HEK293T (cell line): ENCODE data around the gene MAST3.

Experiments
- BHLHE40 ChIP-seq: fragments of 450-650 bp; IDR thresholded peaks from 2 replicates; pipeline ENCODE4 v1.6.1; 2016; ENCODE audit warnings: mild to moderate bottlenecking, moderate library complexity, borderline replicate concordance
- CTBP1 ChIP-seq: fragments of 450-650 bp; IDR thresholded peaks from 2 replicates; pipeline ENCODE4 v1.6.1; 2016; ENCODE audit warnings: borderline replicate concordance
- ELF4 ChIP-seq: fragments of 450-650 bp; IDR thresholded peaks from 2 replicates; pipeline ENCODE4 v1.6.1; 2017; ENCODE audit warnings: antibody characterized with exemption
- FOXA1 ChIP-seq: fragments of 450-650 bp; IDR thresholded peaks from 2 replicates; pipeline ENCODE4 v1.6.1; 2016; ENCODE audit warnings: mild to moderate bottlenecking
- FOXK2 ChIP-seq: fragments of 450-650 bp; IDR thresholded peaks from 2 replicates; pipeline ENCODE4 v1.6.1; 2016; ENCODE audit warnings: mild to moderate bottlenecking
- FOXM1 ChIP-seq: fragments of 450-650 bp; IDR thresholded peaks from 2 replicates; pipeline ENCODE4 v1.6.1; 2017; ENCODE audit warnings: mild to moderate bottlenecking, borderline replicate concordance
- HDGF ChIP-seq: fragments of 450-650 bp; IDR thresholded peaks from 2 replicates; pipeline ENCODE4 v1.6.1; 2017; ENCODE audit warnings: antibody characterized with exemption, borderline replicate concordance
- L3MBTL2 ChIP-seq: fragments of 450-650 bp; conservative IDR thresholded peaks from 2 replicates; pipeline ENCODE4 v1.6.1; 2016; ENCODE audit warnings: mild to moderate bottlenecking
- NFRKB ChIP-seq: fragments of 450-650 bp; IDR thresholded peaks from 2 replicates; pipeline ENCODE4 v1.6.1; 2016; ENCODE audit warnings: mild to moderate bottlenecking, moderate library complexity
- SP1 ChIP-seq: fragments of 450-650 bp; IDR thresholded peaks from 2 replicates; pipeline ENCODE4 v1.6.1; 2017
- SUZ12 ChIP-seq: fragments of 450-650 bp; IDR thresholded peaks from 2 replicates; pipeline ENCODE4 v1.6.1; 2016; ENCODE audit warnings: mild to moderate bottlenecking
- TARDBP ChIP-seq: fragments of 450-650 bp; IDR thresholded peaks from 2 replicates; pipeline ENCODE4 v1.6.1; 2016
- ZNF384 ChIP-seq: fragments of 450-650 bp; IDR thresholded peaks from 2 replicates; pipeline ENCODE4 v1.6.1; 2016
- TF ChIP-seq, protein P1 (sequence below): fragments of 450-650 bp; IDR thresholded peaks from 2 replicates; pipeline ENCODE4 v1.6.1; 2016

GRCh38 chr19:18168673-18169381 lies 71.2 kb downstream of the MAST3 start:
- TF ChIP-seq FOXA1 = no peak
- TF ChIP-seq SP1 = no peak
- no peak for TF ChIP-seq FOXM1
- TF ChIP-seq, protein P1, sequence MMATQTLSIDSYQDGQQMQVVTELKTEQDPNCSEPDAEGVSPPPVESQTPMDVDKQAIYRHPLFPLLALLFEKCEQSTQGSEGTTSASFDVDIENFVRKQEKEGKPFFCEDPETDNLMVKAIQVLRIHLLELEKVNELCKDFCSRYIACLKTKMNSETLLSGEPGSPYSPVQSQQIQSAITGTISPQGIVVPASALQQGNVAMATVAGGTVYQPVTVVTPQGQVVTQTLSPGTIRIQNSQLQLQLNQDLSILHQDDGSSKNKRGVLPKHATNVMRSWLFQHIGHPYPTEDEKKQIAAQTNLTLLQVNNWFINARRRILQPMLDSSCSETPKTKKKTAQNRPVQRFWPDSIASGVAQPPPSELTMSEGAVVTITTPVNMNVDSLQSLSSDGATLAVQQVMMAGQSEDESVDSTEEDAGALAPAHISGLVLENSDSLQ = no peak
- TF ChIP-seq TARDBP = no peak
- TF ChIP-seq BHLHE40 = no peak
- no peak for TF ChIP-seq ELF4
- TF ChIP-seq NFRKB = no peak
- no peak for TF ChIP-seq ZNF384
- no peak for TF ChIP-seq SUZ12
- TF ChIP-seq FOXK2 = no peak
- TF ChIP-seq CTBP1 = no peak
- TF ChIP-seq L3MBTL2 = no peak
- no peak for TF ChIP-seq HDGF
